ENCODE measurements around the gene MVB12B. TPM values are rescaled to one million over a fixed set of nuclear protein-coding genes. Genes with fewer than 3 reads are reported as not detected.

The MVB12B gene
- polyA plus RNA-seq, 1 experiment, result 4.4 TPM

DNA sequence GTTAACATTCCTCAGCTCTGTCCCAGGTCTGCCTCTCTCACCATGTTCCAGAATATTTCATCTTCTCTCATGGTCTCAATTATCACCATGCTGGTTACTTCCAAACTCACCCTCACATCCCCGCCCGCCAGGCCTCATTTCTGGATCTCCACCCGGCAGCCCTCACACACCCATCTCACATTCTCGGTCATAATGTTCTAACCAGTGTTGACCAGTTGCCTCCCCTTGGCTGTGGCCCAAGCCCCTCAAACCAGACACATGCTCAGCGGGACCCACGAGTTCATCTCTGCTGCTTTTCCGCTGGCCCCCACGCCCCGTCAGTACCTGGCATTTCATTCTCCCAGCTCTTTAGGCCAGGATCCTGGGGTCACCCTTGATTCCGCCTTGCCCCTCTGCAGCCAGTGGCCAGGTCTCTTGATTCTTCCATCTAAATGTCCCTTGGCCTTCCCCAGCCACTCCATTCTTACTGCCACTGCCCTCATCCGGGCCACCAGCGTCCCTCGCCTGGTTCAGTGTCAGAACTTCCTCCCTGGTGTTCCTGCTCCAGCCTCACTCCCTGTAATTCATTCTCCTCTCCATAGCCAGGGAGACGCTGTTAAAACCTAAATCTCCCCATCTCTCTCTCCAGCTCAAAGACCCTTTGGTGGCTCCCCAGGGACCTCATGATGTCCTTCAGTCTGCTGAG, 141.7 kb downstream of the MVB12B start:
- Histone ChIP-seq H3K27ac (ENCODE audit: low read depth, low read length) (no peak overlapping the region), H3K4me3 (ENCODE audit: low read depth, low read length) (no peak overlapping the region), H3K9me3 (ENCODE audit: control insufficient read depth, insufficient read depth, low read length) (no peaks in the 10 kb centered on the region; the same call in 1 of the 2 replicates), H3K27me3 (ENCODE audit: control insufficient read depth, insufficient read depth, low read length) (no peaks in the 10 kb centered on the region)
- ChIA-PET CTCF (interaction anchor here (0.8 kb wide), 1 partner anchor 23 kb away, joined by 3 read pairs; no protein-coding TSS in a partner anchor), POLR2A (no interaction called here)
- TF ChIP-seq, protein P1, sequence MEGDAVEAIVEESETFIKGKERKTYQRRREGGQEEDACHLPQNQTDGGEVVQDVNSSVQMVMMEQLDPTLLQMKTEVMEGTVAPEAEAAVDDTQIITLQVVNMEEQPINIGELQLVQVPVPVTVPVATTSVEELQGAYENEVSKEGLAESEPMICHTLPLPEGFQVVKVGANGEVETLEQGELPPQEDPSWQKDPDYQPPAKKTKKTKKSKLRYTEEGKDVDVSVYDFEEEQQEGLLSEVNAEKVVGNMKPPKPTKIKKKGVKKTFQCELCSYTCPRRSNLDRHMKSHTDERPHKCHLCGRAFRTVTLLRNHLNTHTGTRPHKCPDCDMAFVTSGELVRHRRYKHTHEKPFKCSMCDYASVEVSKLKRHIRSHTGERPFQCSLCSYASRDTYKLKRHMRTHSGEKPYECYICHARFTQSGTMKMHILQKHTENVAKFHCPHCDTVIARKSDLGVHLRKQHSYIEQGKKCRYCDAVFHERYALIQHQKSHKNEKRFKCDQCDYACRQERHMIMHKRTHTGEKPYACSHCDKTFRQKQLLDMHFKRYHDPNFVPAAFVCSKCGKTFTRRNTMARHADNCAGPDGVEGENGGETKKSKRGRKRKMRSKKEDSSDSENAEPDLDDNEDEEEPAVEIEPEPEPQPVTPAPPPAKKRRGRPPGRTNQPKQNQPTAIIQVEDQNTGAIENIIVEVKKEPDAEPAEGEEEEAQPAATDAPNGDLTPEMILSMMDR (IDR thresholded peaks at IDR 0.05; ENCODE audit: low read depth, low read length), result no peak
- no peak for DNase-seq (ENCODE audit: low read depth, low spot score)

DNA sequence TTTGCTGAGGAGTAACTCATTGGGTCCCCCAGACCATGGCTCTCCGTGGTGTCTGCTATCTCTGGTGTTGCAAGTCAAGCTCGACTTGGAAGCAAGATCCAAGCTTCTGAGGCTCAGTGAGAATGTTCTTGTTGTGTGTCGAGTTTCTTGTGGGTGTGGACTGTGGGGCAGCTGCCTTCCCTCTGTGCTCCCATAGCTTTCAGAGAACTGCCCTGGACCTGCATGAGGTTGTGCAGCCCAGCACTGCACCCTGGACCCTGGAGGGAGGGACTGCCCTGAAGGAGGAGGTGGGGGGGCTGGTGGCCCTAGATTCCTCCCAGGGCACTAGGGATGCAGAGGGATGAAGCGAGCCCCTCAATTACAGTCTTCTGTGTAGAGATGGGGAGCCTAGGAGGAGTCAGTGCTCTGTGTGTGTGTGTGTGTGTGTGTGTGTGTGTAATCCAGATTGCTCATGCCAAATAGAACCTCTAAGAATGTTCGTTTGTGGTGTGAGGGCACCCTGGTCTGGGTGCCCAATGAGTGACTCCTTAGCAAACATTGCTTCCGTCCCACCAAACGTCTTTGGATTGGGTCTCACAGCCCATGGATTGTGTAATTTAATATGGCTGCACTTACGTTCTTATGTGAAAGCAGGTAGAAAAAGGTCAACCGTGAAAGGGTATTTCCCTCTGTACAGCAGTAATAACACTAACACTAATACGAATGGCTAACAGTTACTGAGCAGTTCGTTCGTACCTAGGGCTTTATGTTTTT, 143.8 kb downstream of the MVB12B start:
- ChIA-PET CTCF (interaction anchor here (2.5 kb wide), 1 partner anchor 21 kb away, joined by 18 read pairs; no protein-coding TSS in a partner anchor), POLR2A (no interaction called here)
- H3K27me3 ChIP-seq (ENCODE audit: control insufficient read depth, insufficient read depth, low read length), result no peaks in the 10 kb centered on the region
- TF ChIP-seq, protein P1 (IDR thresholded peaks at IDR 0.05; ENCODE audit: low read depth, low read length), result no peak
- no peak for DNase-seq (ENCODE audit: low read depth, low spot score)
- no peak overlapping the region for H3K4me3 ChIP-seq (ENCODE audit: low read depth, low read length)
- no peaks in the 10 kb centered on the region; the same call in 1 of the 2 replicates for H3K9me3 ChIP-seq (ENCODE audit: control insufficient read depth, insufficient read depth, low read length)
- no peak overlapping the region for H3K27ac ChIP-seq (ENCODE audit: low read depth, low read length)

DNA sequence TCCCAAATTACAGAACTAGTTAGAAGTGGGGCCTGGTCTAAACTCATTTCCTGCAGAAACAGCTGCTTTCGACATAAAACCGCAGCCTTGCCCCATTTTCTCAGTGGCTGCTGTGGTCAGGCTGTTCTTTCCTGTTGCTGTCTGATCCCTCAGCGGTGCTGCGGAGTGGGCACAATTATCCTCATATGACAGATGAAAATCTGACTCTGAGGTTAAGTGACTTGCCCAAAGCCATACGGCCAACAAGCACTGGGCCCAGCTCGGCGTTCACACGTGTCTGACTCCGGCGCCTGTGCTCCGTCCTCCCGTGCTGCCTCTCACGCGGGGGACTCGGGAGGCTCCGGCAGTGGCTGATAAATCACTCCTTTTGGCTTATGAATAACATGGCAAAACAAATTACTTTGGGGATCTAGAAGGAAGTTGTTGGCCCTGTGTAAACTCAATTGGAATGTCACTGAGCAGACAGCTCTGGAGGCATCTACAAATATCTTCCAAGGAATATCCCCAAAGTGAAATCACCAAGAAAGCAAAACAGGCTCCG, 144.5 kb downstream of the MVB12B start:
- H3K4me3 ChIP-seq (ENCODE audit: low read depth, low read length), result no peak overlapping the region
- TF ChIP-seq, protein P1 (IDR thresholded peaks at IDR 0.05; ENCODE audit: low read depth, low read length), result no peak
- ChIA-PET CTCF (interaction anchor here (2.5 kb wide), 1 partner anchor 20 kb away, joined by 18 read pairs; no protein-coding TSS in a partner anchor), POLR2A (no interaction called here)
- no peaks in the 10 kb centered on the region for H3K27me3 ChIP-seq (ENCODE audit: control insufficient read depth, insufficient read depth, low read length)
- DNase-seq (ENCODE audit: low read depth, low spot score), result no peak
- H3K27ac ChIP-seq (ENCODE audit: low read depth, low read length), result no peak overlapping the region
- no peaks in the 10 kb centered on the region; the same call in 1 of the 2 replicates for H3K9me3 ChIP-seq (ENCODE audit: control insufficient read depth, insufficient read depth, low read length)

DNA sequence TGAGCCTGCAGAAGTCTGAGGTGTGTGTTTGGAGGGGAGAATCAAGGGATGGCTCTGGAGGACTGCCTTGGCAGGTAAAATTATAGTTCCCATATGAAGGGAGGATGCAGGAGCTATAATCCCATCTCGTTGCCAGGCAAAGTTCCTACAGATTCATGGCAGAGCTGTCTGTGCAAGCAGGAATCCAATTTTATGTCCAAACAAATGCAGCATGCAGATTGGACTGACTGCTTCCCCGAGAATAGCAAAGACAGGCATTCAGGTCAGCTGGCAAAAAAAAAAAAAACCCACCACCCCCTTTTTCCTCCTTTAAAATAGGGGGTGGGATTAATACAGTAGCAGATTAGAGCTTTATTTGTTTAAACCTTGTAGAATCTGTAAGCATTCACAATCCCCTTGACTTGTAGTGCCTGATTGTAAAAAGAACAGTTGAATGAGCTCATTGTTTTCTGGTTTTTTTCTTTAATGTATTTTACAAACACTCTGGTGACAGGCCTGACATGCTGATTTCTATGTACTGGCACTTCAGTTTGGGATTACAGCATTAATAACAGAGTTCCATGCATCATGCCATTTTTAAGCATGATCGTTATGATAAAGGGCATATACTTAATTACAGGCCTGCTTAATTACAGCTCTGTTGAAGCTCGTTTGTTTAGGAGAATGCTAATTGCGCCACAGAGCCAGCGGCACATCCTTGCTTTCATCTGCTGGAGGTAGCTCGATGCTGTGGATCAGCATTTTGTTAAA, 145.7 kb downstream of the MVB12B start:
- TF ChIP-seq, protein P1 (IDR thresholded peaks at IDR 0.05; ENCODE audit: low read depth, low read length), result no peak
- Histone ChIP-seq H3K27me3 (ENCODE audit: control insufficient read depth, insufficient read depth, low read length) (no peaks in the 10 kb centered on the region), H3K4me3 (ENCODE audit: low read depth, low read length) (no peak overlapping the region), H3K27ac (ENCODE audit: low read depth, low read length) (no peak overlapping the region), H3K9me3 (ENCODE audit: control insufficient read depth, insufficient read depth, low read length) (no peaks in the 10 kb centered on the region; the same call in 1 of the 2 replicates)
- no peak for DNase-seq (ENCODE audit: low read depth, low spot score)
- CTCF ChIA-PET, result interaction anchor here (0.8 to 2.5 kb wide), 5 partner anchors 10 to 28 kb away, joined by 3 to 18 read pairs (median 6); no protein-coding TSS in a partner anchor
- POLR2A ChIA-PET, result interaction anchor here (0.7 kb wide), 1 partner anchor 122 kb away, joined by 4 read pairs; no protein-coding TSS in a partner anchor

All from AG04450 (cell line).